ENCODE data around the gene TNFRSF14.

DNA sequence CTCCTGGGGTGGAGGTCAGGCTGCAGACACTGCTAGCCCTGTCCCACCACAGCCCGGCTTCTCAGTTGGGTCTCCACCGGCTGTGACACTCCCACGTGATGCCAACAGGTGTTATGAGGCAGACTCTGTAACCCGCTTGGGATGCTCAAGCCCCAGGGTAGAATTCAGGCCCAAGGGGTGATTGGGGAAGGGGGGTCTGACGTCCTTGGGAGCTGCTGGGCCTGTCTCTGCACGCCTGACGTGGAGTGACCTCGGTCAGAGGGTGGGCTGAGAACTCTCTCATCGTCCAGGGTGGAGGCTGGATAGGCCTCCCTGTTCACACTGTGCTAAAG, 18.4 kb upstream of the TNFRSF14 start:
- TF ChIP-seq, protein P1, sequence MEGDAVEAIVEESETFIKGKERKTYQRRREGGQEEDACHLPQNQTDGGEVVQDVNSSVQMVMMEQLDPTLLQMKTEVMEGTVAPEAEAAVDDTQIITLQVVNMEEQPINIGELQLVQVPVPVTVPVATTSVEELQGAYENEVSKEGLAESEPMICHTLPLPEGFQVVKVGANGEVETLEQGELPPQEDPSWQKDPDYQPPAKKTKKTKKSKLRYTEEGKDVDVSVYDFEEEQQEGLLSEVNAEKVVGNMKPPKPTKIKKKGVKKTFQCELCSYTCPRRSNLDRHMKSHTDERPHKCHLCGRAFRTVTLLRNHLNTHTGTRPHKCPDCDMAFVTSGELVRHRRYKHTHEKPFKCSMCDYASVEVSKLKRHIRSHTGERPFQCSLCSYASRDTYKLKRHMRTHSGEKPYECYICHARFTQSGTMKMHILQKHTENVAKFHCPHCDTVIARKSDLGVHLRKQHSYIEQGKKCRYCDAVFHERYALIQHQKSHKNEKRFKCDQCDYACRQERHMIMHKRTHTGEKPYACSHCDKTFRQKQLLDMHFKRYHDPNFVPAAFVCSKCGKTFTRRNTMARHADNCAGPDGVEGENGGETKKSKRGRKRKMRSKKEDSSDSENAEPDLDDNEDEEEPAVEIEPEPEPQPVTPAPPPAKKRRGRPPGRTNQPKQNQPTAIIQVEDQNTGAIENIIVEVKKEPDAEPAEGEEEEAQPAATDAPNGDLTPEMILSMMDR (IDR thresholded peaks at IDR 0.05; ENCODE audit: low read depth, low read length, poor library complexity, severe bottlenecking), result no peak
- TF ChIP-seq EZH2phosphoT487 (IDR thresholded peaks at IDR 0.05; ENCODE audit: borderline replicate concordance, low read length), result no peak

Measured in DOHH2 (cell line).